Measurements from ENCODE around the gene SLC12A8. TPM values are rescaled to one million over a fixed set of nuclear protein-coding genes. Genes with fewer than 3 reads are reported as not detected.

Gene SLC12A8
- total RNA-seq, 1 donor from 2014 or later: 2.2 TPM

- H3K27ac Mint-ChIP-seq: no peak overlapping the region
- DNase-seq (ENCODE audit: low spot score): peak; percentile 43
- H4K20me1 ChIP-seq (ENCODE audit: low read depth): no peaks in the 10 kb centered on the region
Measured at GRCh38 chr3:125163739-125164601, 48.6 kb downstream of the SLC12A8 start.

GRCh38 chr3:125161607-125162219 lies 50.8 kb downstream of the SLC12A8 start:
- Histone ChIP-seq H3K27me3 (no peaks in the 10 kb centered on the region), H3K4me3 (no peak overlapping the region), H3K27ac (peak overlapping the region; percentile 61), H2AFZ (replicated peaks) (no peak overlapping the region), H3K36me3 (no peaks in the 10 kb centered on the region), H4K20me1 (ENCODE audit: low read depth) (no peaks in the 10 kb centered on the region), H3F3A (ENCODE audit: low read depth) (peaks cover 16% of the 10 kb centered on the region), H3K9me3 (ENCODE audit: low read depth) (no peaks in the 10 kb centered on the region), H3K4me2 (peak overlapping the region; percentile 45), H3K9ac (no peak overlapping the region), H3K79me2 (ENCODE audit: low read depth) (no peaks in the 10 kb centered on the region), H3K4me1 (peaks cover 22% of the 10 kb centered on the region)
- Mint-ChIP-seq H3K9me3 (no peaks in the 10 kb centered on the region), H3K36me3 (no peaks in the 10 kb centered on the region), H3K4me1 (peaks cover 60% of the 10 kb centered on the region), H3K4me3 (no peak overlapping the region), H3K27me3 (ENCODE audit: insufficient read depth, low read depth) (peaks cover 6% of the 10 kb centered on the region), H3K27ac (peak overlapping the region; percentile 86)
- TF ChIP-seq CTCF (IDR thresholded peaks at IDR 0.05) (no peak), EZH2 (IDR thresholded peaks at IDR 0.05) (no peak)
- peak; percentile 49 for DNase-seq (ENCODE audit: low spot score)

More at GRCh38 chr3:125163739-125164601, 48.6 kb downstream of the SLC12A8 start:
- no peak overlapping the region for H3K9ac ChIP-seq
- H3K27me3 Mint-ChIP-seq (ENCODE audit: insufficient read depth, low read depth): peaks cover 6% of the 10 kb centered on the region
- H3K27ac ChIP-seq: no peak overlapping the region
- H3K36me3 ChIP-seq: no peaks in the 10 kb centered on the region
- no peak overlapping the region for H3K4me2 ChIP-seq
- H3K79me2 ChIP-seq (ENCODE audit: low read depth): no peaks in the 10 kb centered on the region
- H3K4me1 ChIP-seq: peaks cover 18% of the 10 kb centered on the region
- peaks cover 53% of the 10 kb centered on the region for H3K4me1 Mint-ChIP-seq
- H3K9me3 Mint-ChIP-seq: no peaks in the 10 kb centered on the region
- no peak overlapping the region for H2AFZ ChIP-seq (replicated peaks)
- no peaks in the 10 kb centered on the region for H3K27me3 ChIP-seq
- peaks cover 8% of the 10 kb centered on the region for H3F3A ChIP-seq (ENCODE audit: low read depth)
- H3K9me3 ChIP-seq (ENCODE audit: low read depth): no peaks in the 10 kb centered on the region
- no peak overlapping the region for H3K4me3 Mint-ChIP-seq
- H3K4me3 ChIP-seq: no peak overlapping the region
- TF ChIP-seq CTCF (IDR thresholded peaks at IDR 0.05) (peak; percentile 41), EZH2phosphoT487 (IDR thresholded peaks at IDR 0.05) (no peak), EZH2 (IDR thresholded peaks at IDR 0.05) (no peak)
- no peaks in the 10 kb centered on the region for H3K36me3 Mint-ChIP-seq

GRCh38 chr3:125160606-125161371 lies 51.8 kb downstream of the SLC12A8 start:
- Histone ChIP-seq H3K9ac (no peak overlapping the region), H3K4me2 (no peak overlapping the region), H3K4me1 (peaks cover 31% of the 10 kb centered on the region), H3K27me3 (no peaks in the 10 kb centered on the region), H3K27ac (no peak overlapping the region), H3K36me3 (no peaks in the 10 kb centered on the region), H3K9me3 (ENCODE audit: low read depth) (no peaks in the 10 kb centered on the region), H3F3A (ENCODE audit: low read depth) (peaks cover 20% of the 10 kb centered on the region), H3K79me2 (ENCODE audit: low read depth) (no peaks in the 10 kb centered on the region), H2AFZ (replicated peaks) (no peak overlapping the region), H3K4me3 (no peak overlapping the region), H4K20me1 (ENCODE audit: low read depth) (no peaks in the 10 kb centered on the region)
- Mint-ChIP-seq H3K4me3 (no peak overlapping the region), H3K27me3 (ENCODE audit: insufficient read depth, low read depth) (peaks cover 8% of the 10 kb centered on the region), H3K27ac (no peak overlapping the region), H3K9me3 (no peaks in the 10 kb centered on the region), H3K4me1 (peaks cover 60% of the 10 kb centered on the region), H3K36me3 (no peaks in the 10 kb centered on the region)
- no peak for DNase-seq (ENCODE audit: low spot score)
- TF ChIP-seq CTCF (IDR thresholded peaks at IDR 0.05) (no peak), EZH2 (IDR thresholded peaks at IDR 0.05) (no peak), EZH2phosphoT487 (IDR thresholded peaks at IDR 0.05) (no peak)
